Measurements from ENCODE around the gene ASB2.

ASB2 gene

DNA sequence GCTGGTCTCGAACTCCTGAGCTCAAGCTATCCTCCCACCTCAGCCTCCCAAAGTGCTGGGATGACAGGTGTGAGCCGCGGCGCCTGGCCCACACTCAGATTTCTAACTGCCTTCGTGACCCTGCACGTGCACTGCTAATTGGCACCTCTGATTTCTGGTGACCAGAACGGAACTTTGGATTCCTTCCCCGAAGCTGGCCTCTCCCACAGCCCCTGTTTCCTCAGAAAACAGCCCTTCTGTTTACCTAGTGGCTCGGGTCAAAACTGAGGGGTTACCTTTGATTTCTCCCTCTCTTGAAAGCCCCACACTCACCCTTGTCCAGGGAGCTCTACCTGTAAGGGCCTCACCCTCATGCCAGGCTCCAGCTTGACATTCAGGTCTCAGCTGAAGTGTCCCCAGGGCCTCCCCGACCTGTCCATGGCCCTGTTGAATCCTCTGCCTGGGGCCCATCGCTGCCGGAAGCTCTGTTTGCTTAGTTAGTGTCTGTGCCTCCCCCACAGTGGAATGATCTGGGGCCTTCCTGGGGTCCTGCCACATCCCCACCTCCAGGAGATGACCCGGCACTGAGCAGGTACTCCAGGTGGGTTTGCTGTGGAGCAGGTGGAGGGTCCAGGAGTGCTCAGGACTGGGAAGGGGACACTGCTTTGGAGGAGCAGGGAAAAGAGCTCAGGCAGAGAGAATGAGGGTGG, 73.6 kb downstream of the ASB2 start:
- no peak for DNase-seq (ENCODE audit: low read depth)

DNA sequence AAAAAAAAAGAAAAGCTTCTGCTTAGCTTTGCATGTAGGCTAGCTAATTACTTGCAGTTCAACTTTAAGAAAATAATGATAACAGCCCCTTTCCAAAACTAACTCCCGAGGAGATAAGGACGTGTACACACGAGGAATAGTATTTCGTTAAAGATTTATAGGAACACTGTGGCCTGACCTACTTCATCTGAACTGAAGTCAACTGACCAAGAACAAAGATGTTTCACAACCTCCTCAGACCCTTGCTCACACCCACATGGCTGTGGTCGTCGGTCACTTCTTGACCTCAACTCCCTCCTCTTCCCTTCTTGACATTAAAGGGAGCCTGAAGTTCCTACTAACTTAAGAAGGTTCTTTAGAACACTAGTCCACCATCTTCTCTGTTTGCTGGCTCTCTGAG, 74.6 kb downstream of the ASB2 start:
- DNase-seq (ENCODE audit: low read depth): no peak

DNA sequence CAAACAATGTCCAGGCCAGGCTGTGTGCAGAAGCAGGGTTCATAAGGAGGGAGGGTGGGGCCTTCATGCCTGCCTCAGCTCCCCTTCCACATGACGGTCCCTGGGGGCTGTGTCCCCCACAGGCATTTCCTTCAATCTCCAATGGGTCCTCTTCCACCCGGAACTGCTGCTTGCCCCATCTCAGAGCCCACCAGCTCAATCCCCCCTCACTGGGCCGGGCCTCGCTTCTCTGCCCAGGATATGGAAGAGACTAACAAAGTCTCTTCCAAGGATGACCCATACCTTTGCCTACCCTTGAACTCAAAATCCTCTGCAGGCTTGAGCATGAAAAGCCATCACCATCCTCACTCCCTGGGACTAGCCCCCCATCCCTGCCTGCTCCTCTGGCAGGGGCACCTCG, 77.6 kb downstream of the ASB2 start:
- DNase-seq (ENCODE audit: low read depth): no peak

DNA sequence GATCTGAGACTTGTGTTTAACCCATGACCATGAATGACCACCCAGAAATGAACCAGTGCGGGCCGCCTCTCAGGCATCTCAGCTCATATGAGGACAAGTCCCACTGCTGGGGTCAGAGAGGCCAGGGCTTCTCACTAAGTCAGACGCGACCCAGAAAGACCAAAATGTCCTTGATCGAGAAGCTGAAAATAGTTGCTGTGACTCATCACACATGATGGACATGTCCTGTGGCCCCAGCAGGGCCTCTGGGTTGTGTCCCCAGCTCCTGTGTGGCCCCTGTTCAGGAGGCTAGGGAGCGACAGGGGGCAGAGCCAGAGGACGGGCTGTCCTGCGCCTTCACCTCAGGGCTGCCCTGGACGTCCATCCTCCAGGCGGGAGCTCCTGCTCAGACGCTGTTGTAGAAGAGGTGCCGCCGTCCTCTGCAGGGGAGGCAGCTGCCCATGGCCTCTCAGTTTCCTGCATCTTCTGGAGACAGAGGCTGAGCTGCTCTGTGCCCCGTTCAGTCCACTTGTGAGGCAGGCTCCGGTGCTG, 78.2 kb downstream of the ASB2 start:
- DNase-seq (ENCODE audit: low read depth): no peak

DNA sequence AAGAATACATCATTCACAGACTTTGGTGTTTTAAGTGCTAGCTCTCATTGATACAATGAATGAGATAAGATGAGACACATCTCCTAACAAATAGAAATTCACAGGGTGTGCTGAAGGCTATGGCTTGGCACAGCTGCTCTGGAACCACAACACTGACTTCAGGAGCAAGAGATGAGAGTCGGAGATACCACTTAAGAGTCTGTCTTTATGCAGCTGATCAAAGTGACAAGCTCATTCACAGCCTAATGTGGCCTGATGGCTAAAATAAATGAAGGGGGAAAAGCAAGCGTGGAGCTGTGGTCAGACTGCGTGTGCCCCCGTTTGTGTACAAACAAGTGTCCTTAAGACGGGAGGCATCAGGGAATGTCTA, 78.9 kb downstream of the ASB2 start:
- DNase-seq (ENCODE audit: low read depth): no peak

DNA sequence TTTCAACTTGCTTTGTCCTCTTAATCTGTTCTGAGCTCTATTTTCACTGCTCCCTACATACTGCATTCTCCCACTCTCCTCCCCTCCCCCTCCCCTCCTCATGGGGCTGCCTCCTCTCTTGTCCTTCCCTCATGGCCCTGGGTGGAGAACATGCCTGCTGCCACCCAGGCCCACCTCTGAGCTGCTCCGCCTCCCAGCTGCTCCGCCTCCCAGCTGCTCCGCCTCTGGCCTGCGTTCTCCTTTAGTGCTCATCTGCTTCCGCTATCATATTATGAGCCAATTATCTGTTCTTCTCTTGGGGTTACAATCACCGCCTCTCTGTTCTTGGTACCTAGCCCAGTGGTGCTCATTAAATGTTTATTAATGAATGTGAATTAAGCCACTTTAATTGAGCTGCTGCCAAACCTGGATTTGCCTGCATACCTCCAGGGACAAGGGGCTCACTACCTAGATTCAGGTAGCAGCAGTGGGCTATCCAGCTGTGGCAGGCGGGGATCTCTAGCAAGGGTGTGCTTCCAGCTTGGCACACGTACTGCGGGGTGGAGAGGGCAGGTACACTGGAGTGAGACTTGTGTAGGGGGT, 81.3 kb downstream of the ASB2 start:
- DNase-seq (ENCODE audit: low read depth): no peak

DNA sequence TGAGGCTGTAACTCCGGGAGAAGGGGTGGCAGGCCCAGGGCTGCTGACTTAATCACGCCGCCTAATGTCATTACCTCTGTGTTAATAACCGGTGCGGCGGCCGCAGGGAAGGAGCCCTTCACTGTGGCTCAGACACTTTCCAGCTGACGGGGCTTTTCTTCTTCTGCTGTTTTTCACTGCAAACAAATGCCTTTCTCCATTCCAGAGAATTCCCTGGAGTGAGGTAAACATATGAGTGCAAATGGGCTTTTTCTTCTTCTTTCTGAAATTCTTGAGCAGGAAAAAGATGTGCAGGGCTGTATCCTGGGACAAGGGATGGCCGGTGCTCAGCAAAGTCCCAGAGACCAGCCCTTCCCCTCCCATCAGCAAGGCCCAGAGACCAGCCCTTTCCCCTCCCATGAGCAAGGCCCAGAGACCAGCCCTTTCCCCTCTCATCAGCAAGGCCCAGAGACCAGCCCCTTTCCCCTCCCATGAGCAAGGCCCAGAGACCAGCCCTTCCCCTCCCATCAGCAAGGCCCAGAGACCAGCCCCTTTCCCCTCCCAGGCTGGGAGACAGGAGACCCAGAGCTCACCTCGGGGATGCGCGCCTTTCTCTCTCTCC, 82.6 kb downstream of the ASB2 start:
- DNase-seq (ENCODE audit: low read depth): no peak

DNA sequence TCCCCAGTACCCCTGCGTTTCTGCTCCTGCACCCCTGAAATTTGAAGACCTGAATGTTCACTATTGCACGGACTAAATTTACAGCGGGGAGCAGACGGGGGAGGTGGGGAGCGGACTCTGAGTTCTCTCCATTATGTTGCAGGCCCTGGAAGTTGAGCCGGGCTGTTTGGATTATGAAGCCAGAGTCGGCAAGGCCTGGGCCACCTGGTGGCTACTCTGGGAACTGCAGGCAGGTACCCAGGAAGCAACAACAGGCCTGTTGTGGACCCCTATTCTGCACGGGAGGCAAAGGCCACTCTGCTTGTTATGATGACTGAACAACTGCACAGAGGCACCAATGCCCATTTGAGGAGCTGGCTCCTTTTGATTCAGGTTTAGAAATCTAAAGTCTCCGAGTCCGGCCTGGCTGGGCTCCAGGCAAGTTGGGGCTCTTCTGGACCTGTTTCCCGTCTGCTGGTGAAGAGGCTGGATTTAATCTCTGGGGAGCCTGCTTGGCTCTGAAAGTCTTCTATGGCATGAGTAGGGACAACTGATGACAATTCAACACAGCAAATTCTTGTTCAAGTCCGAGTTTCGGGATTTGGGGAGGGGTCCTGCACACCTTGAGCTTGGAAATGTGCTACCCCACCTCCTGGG, 83.3 kb downstream of the ASB2 start:
- peak; percentile 22 for DNase-seq (ENCODE audit: low read depth)

DNA sequence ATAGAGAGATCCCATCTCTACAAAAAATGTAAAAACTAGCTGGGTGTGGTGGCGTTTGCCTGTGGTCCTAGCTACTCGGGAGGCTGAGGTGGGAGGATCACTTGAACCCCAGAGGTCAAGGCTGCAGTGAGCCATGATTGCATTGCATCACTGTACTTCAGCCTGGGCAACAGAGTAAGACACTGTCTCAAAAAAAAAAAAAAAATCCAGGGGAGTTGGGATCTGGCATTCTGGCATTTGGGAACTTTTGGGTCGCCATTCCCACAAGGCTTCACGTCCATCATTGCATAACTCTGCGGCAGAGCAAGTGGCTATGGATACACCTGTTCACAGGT, 83.9 kb downstream of the ASB2 start:
- DNase-seq (ENCODE audit: low read depth): no peak

DNA sequence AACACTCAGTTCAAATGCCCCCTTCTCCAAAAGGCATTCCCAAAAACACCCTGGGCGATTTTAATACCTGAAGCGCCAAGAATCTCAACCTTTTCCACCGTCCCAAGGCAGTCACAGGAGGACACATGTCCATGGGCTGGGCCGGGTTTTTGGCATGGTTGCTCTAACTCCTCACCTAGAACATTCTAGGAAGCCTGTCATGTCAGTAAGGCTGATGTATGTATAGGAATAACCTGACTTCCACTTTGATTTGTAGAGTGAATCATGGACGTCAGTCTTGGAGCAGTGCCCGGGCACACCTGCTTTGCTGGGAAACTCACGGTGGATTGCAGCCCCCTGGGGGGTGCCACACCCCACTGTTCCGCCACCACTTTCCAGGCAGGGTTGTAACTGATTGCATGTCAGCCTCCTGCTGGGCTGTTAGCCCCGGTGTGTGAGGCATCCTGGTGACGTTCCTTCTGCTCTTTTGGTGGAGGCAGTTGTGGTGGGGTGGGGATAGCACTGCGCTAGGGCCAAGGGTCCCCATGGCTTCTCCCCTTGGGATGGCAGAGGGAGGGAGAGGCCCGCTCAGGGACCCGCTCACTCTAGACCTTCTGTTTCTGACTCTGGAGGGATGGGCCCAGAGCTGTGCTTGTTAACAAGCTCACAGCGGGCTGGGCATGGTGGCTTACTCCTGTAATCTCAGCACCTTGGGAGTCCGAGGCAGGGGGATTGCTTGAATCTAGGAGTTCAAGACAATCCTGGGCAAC, 84.4 kb downstream of the ASB2 start:
- DNase-seq (ENCODE audit: low read depth): no peak

DNA sequence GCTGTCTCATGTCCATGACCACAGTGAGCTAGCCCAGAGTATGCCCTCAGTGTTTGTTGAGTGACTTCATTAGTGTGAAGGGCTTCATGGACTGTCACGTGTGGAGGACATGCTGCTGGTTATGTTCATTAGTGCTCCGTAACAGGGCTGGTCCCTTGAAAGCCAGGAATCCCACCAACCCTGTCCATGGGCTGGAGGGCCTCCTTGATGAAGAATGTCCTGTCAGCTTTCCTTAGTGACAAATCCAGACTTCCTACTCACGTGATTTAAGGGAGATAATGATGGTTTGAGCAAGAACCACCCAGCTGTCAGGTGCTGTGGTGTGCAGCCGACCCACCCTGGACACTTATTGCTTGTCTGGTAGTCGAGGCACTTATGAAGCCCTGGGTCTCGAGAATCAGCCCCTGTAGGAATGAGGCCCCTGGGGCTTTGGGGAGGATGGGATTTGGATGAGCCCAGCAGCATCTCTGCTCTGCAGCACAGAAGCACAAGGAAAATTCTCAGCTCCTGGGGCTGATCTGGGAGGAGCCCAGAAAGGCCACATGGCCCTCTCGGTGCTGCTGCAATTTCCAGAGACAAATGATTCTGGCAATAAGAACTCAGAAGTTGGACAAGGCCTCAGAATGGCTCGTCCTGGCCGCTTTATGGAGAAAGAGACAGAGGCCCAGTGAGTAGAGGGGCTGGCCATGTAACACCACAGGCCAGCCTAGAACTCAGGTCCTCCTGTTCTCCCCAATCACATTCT, 86.5 kb downstream of the ASB2 start:
- no peak for DNase-seq (ENCODE audit: low read depth)

DNA sequence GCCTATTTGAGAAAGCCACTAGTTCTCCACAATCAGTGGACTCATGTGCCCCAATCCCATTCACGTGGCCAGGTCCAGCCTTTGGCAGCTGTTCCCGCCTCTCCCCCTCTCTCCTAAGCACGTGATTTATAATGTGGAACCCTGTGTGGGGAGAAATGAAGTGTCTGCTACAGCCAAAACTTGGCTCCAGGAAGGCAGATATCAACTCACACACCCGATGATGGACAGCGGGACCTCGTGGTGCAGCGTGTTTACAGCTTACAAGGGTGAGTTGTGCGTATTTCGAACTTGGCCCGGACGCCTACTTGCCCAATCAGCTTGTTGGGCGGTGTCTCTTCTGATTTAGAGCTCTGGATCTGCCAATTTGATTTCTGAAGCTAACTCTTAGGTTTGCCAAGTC, 87.4 kb downstream of the ASB2 start:
- no peak for DNase-seq (ENCODE audit: low read depth)

DNA sequence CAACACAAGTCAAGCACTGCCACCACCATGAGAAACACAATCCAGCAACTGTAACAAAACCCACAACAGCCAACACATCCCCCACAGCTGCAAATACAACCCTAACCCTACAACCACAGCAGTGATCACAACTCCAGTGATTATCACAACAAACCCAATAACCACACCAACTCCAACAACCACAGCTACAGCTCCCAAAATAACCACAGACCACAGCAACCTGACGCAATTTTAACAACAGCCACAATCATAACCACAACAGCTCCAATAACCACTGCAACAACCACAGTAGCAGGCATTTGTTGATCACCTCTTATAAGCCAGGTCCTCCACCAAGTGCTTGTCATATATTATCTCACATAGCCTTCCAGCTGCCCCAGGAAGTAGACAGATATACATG, 91.4 kb downstream of the ASB2 start:
- DNase-seq (ENCODE audit: low read depth): no peak

Data from GM04504 (cell line).